Calu3 (cell line): ENCODE results near the gene TMEM223. TPM values are rescaled to one million over a fixed set of nuclear protein-coding genes. Genes with fewer than 3 reads are reported as not detected.

Experiments used
- BruUV-seq: library from RNA; stranded (reverse); fragments of 400-500 nt; replicated peaks from 2 replicates; lab custom pipeline; 2021; lab: Mats Ljungman, UMichigan
- CTCF ChIA-PET: fragments of 300-600 bp; sonication (Branson Sonifier 250); formaldehyde crosslinking; loops from one replicate; lab custom pipeline; 2022; ENCODE audit warnings: antibody characterized with exemption; lab: Charles Lee
- DNase-seq: peaks from one replicate; pipeline ENCODE4 v3.0.0; 2022
- H3K27ac Mint-ChIP-seq: one replicate; pipeline ENCODE4 v1.8.0; 2022; ENCODE audit warnings: mixed read lengths; ENCODE audit not compliant: unreplicated experiment
- H3K27me3 Mint-ChIP-seq: one replicate; pipeline ENCODE4 v1.8.0; 2022; ENCODE audit warnings: mixed read lengths; ENCODE audit not compliant: unreplicated experiment
- H3K36me3 Mint-ChIP-seq: one replicate; pipeline ENCODE4 v1.8.0; 2022; ENCODE audit warnings: mild to moderate bottlenecking, moderate library complexity, mixed read lengths; ENCODE audit not compliant: insufficient read depth, unreplicated experiment
- H3K4me1 Mint-ChIP-seq: one replicate; pipeline ENCODE4 v1.8.0; 2022; ENCODE audit warnings: mild to moderate bottlenecking, low read depth, mixed read lengths; ENCODE audit not compliant: unreplicated experiment
- H3K4me3 Mint-ChIP-seq: one replicate; pipeline ENCODE4 v1.8.0; 2022; ENCODE audit warnings: mild to moderate bottlenecking, low read depth, moderate library complexity, mixed read lengths; ENCODE audit not compliant: unreplicated experiment
- H3K9me3 Mint-ChIP-seq: one replicate; pipeline ENCODE4 v1.8.0; 2022; ENCODE audit warnings: low read depth, mixed read lengths; ENCODE audit not compliant: unreplicated experiment
- CTCF ChIP-seq: fragments of 200-600 bp; IDR thresholded peaks from one replicate; pipeline ENCODE4 v1.8.0; 2022; ENCODE audit warnings: antibody characterized with exemption; ENCODE audit not compliant: unreplicated experiment
- intact Hi-C: fragments of 100-400 bp; cut with micrococcal nuclease; formaldehyde crosslinking; loops from one replicate; pipeline ENCODE4 v1.10.0; 2022; ENCODE audit not compliant: unreplicated experiment
- microRNA-seq: library from miRNA; unstranded; fragments of <30 nt; microRNA quantifications from one replicate; pipeline ENCODE4 v1.2.0, GENCODE V29; 2022
- total RNA-seq: library from RNA; stranded (reverse); gene quantifications from 2 replicates; pipeline ENCODE4 v1.2.3, GENCODE V29; 2022

Gene TMEM223
- total RNA-seq, 1 experiment from 2014 or later = 19.4 TPM

DNA sequence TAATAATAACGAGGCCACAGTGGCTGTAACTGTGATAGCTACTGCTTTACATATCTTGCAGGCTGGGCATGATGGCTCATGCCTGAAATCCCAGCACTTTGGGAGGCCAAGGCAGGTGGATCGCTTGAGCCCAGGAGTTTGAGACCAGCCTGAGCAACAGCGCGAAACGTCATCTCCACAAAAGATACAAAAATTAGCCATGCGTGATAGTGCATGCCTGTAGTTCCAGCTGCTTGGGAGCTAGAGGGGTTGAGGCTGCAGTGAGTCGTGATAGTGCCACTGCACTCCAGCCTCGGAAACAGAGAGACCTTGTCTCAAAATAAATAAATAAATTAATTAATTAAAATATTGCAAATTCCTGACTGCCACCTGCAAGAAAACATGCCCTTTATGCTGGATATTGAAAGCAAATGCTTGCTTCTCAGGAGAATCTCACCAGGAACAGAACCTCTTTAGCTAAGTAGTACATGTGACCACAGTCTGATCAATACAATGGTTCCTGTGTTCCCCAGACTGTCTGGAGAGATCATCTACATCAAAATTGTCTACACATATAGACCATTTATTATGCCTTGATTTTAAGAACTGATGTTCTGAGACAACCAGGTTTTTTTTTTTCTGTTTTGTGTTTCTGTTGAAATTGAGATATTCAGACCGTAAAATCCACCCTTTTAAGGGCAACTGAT, 44.2 kb downstream of the TMEM223 start:
- Mint-ChIP-seq H3K27ac (no peak overlapping the region), H3K9me3 (no peaks in the 10 kb centered on the region), H3K4me1 (no peaks in the 10 kb centered on the region), H3K27me3 (no peaks in the 10 kb centered on the region), H3K36me3 (peaks cover 6% of the 10 kb centered on the region), H3K4me3 (no peak overlapping the region)
- TF ChIP-seq CTCF = no peak
- no TSS peak for BruUV-seq
- CTCF ChIA-PET = no interaction called here
- DNase-seq = no peak
- intact Hi-C loops = no loop called here

Small RNA genes lying within 50 kb of the gene (microRNA-seq; reads per million reads assigned to microRNA genes)
- gene MIR6514 = 1.1 reads per million
- not detected for gene MIR6748

Other genes with a start within 250 kb of the TMEM223 start
- gene AHNAK, start 245.2 kb downstream of the TMEM223 start, total RNA-seq = 246 and 253 TPM in 2 replicates
- gene EEF1G, start 218.1 kb downstream of the TMEM223 start, total RNA-seq = 970 and 1,189 TPM in 2 replicates
- gene TUT1, start 200.5 kb downstream of the TMEM223 start, total RNA-seq = 21.9 and 26.3 TPM in 2 replicates
- gene MTA2, start 190.1 kb downstream of the TMEM223 start, total RNA-seq = 90.4 and 97.2 TPM in 2 replicates
- gene EML3, start 179.2 kb downstream of the TMEM223 start, total RNA-seq = 43.3 and 51.4 TPM in 2 replicates
- 1.6 and 2.6 TPM in 2 replicates for gene ROM1, start 178.7 kb downstream of the TMEM223 start, total RNA-seq
- 31.5 and 32.7 TPM in 2 replicates for gene B3GAT3, start 170.0 kb downstream of the TMEM223 start, total RNA-seq
- gene GANAB, start 145.4 kb downstream of the TMEM223 start, total RNA-seq = 356 and 377 TPM in 2 replicates
- gene INTS5, start 138.7 kb downstream of the TMEM223 start, total RNA-seq = 21.4 and 26.0 TPM in 2 replicates
- 61.7 and 67.4 TPM in 2 replicates for gene C11orf98, start 126.8 kb downstream of the TMEM223 start, total RNA-seq
- gene CSKMT, start 126.7 kb downstream of the TMEM223 start, total RNA-seq = 17.7 and 23.1 TPM in 2 replicates
- 10.4 and 11.4 TPM in 2 replicates for gene UQCC3, start 120.3 kb downstream of the TMEM223 start, total RNA-seq
- gene LBHD1, start 119.7 kb downstream of the TMEM223 start, total RNA-seq = 16.4 and 21.3 TPM in 2 replicates
- gene UBXN1, start 112.9 kb downstream of the TMEM223 start, total RNA-seq = 91.9 and 98.7 TPM in 2 replicates
- gene LRRN4CL, start 102.5 kb downstream of the TMEM223 start, total RNA-seq = 0.71 and 1.5 TPM in 2 replicates
- gene BSCL2, start 84.6 kb downstream of the TMEM223 start, total RNA-seq = 71.5 and 88.0 TPM in 2 replicates
- gene GNG3, start 84.3 kb downstream of the TMEM223 start, total RNA-seq = not detected in 2 replicates
- 52.6 and 52.7 TPM in 2 replicates for gene HNRNPUL2, start 64.5 kb downstream of the TMEM223 start, total RNA-seq
- gene TTC9C, start 63.5 kb downstream of the TMEM223 start, total RNA-seq = 35.5 and 36.7 TPM in 2 replicates
- gene ZBTB3, start 37.8 kb downstream of the TMEM223 start, total RNA-seq = 9.7 and 10.6 TPM in 2 replicates
- gene POLR2G, start 30.4 kb downstream of the TMEM223 start, total RNA-seq = 83.4 and 86.9 TPM in 2 replicates
- gene TAF6L, start 20.6 kb downstream of the TMEM223 start, total RNA-seq = 26.0 and 28.9 TPM in 2 replicates
- gene TMEM179B, start 4.6 kb downstream of the TMEM223 start, total RNA-seq = 65.6 and 72.3 TPM in 2 replicates
- gene NXF1, start 13.4 kb upstream of the TMEM223 start, total RNA-seq = 48.0 and 51.6 TPM in 2 replicates
- gene STX5, start 40.0 kb upstream of the TMEM223 start, total RNA-seq = 38.3 and 39.2 TPM in 2 replicates
- gene TEX54, start 40.8 kb upstream of the TMEM223 start, total RNA-seq = not detected in 2 replicates
- gene WDR74, start 47.6 kb upstream of the TMEM223 start, total RNA-seq = 87.7 and 97.4 TPM in 2 replicates
- 410 and 444 TPM in 2 replicates for gene SLC3A2, start 88.9 kb upstream of the TMEM223 start, total RNA-seq
- not detected in 2 replicates for gene CHRM1, start 129.4 kb upstream of the TMEM223 start, total RNA-seq
- gene SLC22A6, start 193.0 kb upstream of the TMEM223 start, total RNA-seq = not detected in 2 replicates
- gene SLC22A8, start 223.8 kb upstream of the TMEM223 start, total RNA-seq = not detected in 2 replicates